CD1c-positive myeloid dendritic cell (primary cell): ENCODE data around the gene SERPINA12.

Experiments used
- DNase-seq: peaks from one replicate; pipeline ENCODE4 v3.0.0-alpha.2; 2016; ENCODE audit errors: extremely low spot score

The SERPINA12 gene

GRCh38 chr14:94509356-94509755 lies at the start of gene SERPINA12:
Gene SERPINA12, minus strand, starts transcription at chr14:94509469. Its CDS starts 11,072 bp downstream, at chr14:94498397.
- no peak for DNase-seq

DNA sequence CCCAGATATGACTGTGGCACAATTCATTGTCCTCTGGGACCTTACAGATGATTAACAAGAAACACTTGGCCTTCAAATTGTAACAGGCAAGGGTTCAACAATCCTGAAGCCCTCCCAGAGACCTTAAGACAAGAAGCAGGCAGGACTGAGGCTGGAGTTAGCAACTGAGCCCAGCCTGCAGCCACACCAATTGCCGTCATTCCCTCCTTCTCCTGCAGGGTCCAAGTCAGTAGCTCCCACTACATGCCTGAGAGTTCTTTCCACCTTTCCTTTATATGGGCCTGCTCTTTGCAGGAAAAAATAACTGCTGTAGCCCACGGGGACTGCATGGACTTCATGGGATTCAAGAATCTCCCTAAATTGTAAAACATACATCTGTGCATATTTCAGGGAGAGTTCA lies 49.6 kb upstream of the SERPINA12 start:
- DNase-seq = no peak

DNA sequence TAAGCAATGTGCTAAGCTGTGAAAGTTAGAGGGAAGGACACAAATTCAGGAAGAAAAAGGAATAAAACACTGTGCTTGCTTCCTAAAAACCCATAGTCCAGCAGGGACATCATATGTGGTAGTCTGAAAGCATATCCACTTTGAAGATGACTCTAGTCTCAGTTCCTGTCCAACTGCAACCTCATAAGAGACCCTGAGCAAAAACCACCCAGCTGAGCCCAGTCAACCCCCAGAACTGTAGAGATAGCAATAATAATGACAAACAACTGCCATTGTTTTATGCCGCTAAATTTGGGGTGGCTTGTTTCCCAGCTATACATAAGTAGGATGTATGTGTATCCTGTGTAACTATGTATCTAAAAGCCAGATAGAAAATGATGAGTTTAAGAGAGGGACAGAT lies 48.1 kb upstream of the SERPINA12 start:
- DNase-seq = no peak

- DNase-seq = no peak
These were observed 46.7 kb upstream of the SERPINA12 start for GRCh38 chr14:94555991-94556390.

- DNase-seq = no peak
These were observed 40.8 kb upstream of the SERPINA12 start for GRCh38 chr14:94550041-94550440.

- DNase-seq = peak; percentile 50
These were observed 40.0 kb upstream of the SERPINA12 start for GRCh38 chr14:94548999-94549985.

DNA sequence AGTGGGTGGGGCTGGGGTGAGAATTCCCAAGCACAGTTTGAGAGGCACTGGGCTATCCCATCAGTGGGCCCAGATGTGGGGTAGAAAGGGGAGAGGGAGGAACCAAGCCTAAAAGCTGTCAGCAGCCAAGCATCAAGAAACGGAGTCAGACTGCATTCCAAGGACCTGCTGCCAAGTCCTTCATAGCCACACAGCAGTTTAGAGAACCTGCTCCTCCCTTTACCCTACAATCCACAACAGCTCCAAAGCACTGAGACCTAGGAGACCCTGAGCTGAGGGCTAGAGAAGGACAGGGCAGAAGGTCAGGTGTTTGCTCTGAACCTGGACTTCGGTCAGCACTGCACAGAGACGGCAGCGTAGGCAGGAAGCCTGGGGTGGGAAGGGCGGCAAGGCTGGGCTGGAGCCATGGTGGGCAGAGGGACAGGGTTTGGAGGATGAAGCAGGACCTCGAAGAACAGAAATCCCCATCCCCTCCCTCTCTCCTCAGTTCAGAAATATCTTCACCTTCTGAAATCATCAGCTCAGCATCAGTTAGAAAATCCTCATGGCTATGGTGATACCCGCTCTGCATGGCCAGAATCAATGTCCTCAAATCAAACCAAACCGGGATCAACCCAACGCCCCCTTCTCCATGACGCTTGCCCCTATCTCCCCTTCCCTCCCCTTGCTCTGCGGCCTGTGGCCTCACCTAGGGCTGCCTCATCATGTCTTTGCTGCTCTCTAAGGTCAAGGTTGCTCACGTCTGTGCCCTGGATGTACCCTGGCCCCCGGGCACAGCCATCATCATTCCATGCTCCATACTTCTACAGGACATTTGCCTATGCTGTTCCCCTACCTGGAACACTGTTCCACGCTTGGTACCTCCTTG lies 39.1 kb upstream of the SERPINA12 start:
- no peak for DNase-seq

DNA sequence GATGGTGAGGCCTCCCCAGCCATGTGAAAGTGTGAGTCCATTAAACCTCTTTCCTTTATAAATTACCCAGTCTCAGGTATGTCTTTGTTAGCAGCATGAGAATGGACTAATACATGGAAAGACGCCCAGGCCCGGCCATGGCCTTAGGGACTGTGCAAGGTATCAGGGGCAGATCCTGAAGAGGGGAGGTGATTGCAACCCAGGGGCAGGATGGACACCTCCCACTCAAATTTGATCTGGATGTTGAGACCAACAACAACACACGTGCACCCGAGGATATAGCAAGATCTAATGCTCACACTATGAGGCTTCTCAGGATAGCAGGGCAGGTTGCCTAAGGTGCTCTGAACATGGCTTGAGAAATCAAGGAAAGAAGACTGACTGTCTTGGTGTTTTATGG lies 38.5 kb upstream of the SERPINA12 start:
- DNase-seq = no peak

DNA sequence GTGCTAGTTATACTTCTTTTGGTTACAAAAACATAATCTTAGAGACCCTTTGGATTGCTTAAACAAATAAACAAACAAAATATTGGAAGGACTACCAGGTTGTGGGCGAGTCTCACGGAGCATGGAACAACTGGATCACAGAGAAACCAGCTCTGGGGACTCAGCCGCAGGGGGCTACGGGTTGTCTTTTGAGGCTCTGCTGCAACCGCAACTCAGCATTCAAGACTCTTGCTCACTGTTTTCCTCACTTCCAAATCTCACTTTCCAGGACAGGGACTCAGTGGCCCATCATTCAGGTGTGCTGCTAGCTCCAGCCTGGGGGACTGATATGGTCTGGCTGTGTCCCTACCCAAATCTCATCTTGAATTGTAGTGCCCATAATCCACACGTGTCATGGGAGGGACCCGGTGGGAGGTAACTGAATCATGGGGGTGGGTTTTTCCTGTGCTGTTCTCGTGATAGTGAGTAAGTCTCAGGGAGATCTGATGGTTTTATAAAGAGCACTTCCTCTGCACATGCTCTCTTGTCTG lies 37.9 kb upstream of the SERPINA12 start:
- no peak for DNase-seq

GRCh38 chr14:94545131-94545841 lies 36.0 kb upstream of the SERPINA12 start:
- DNase-seq = no peak

DNA sequence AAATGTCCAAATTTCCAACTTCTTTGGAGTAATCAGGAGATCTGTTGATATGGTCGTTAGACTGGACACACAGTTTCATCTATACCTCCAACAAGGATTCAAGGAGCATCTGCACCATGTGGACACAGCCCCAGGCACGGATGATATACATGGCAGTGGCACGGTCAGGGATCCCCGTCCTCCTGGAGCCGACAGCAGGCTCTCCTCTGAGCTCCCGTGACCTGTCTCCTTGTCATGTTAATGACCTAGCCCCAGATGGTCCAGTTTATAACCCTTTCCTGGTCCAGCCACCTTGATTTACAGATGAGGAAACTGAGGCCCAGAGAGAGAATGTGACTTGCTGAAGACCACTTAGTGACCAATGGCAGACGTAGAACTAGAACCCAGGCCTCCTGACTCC lies 35.5 kb upstream of the SERPINA12 start:
- DNase-seq = no peak

GRCh38 chr14:94543449-94544124 lies 34.3 kb upstream of the SERPINA12 start:
- no peak for DNase-seq

DNA sequence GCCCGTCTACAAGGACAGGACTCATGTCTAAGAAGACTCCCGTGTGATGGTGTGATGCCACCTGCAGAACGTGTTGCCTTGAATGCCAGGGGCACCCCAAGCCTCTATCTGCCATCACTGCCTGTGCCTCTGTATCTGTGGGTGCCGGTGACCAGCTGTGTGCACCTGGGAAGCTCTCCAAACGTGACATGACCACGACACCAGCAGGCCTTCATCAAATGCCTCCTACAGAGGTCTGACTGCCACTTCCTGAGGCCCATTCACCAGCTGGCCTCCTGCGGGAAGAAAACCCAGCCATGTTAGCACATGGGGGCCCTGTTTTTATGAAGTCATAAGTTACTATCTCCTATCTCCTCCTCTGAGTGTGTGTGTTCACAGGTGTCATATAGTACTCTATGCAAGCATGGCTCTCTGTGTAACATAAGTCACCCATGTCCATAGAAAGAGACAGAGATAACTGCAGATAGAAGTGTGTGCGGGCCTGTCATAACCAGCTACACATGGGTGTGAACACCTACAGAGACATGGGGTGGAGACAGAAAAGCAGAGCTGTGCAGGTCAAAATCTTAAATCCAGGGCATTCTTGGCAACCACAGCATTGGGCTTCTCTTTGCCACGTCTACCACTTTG lies 33.7 kb upstream of the SERPINA12 start:
- DNase-seq = no peak

- no peak for DNase-seq
These were observed 33.0 kb upstream of the SERPINA12 start for GRCh38 chr14:94542111-94542810.

DNA sequence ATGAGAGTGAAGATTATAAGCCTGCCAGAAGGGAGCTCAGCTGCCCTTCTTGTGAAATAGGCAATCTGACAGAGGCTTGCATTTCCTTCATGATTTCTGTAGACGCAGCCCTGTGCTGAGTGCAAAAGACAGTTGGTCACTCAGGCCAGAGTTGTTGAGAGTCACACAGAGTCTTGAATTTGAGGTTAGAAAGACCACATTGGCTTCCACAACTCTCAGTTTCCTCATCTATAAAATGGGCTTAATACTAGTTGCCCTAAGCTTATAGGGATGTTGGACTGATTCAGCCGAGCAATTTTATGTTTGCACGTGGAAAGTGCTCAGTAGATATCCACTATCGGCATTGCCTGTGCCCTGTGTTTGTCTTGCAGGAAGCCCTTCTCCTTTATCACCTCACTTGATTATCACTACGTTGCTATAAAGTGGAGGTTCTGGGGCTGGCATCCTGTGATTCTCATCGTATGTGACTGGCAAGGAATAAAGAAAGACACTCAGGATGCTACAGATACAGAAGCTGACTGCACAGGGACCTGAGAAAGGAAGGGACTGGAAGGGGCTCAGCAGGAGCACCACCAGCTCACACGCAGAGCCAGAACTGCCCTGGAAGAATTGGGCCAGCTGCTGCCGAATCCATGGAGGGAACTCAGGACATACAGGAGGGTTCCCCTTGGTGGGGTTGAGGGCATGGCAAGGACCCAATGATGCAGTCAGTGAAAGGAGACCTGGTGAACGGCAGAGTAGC lies 32.1 kb upstream of the SERPINA12 start:
- DNase-seq = no peak

DNA sequence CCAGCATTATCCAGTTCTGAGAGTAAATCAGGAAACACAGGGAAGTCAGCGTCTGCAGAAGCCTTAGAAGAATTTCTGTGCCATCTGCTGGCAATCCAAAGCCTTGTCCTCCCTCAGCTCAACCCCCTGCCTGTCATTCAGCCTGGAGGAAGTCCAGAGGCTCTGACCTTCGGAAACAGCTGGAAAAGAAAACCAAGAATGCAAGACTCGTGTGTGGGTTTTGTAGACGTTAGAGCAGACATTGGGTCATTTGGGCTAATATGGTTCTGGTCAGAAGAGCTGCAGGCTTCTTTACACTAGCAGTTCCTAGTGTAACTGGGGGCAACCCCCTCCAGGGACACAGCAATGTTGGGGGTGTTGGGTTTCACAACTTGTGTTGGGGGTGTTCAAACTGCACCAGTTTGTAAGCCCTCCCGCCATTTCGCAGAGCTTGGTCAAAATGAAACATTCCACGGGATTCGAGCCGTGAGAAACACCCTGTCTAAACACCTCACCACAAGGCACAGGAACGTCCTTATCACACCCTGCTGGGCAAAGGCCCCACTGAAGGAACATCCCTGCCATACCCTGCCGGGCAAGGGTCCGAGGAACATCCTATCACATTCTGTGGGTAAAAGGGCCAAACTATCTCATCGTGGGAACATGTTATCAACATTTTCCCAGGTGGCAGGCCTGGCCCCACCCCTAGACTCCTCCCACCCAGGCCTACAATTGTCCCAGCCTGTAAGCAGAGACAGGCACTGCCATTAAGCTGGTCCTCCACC lies 30.9 kb upstream of the SERPINA12 start:
- no peak for DNase-seq

DNA sequence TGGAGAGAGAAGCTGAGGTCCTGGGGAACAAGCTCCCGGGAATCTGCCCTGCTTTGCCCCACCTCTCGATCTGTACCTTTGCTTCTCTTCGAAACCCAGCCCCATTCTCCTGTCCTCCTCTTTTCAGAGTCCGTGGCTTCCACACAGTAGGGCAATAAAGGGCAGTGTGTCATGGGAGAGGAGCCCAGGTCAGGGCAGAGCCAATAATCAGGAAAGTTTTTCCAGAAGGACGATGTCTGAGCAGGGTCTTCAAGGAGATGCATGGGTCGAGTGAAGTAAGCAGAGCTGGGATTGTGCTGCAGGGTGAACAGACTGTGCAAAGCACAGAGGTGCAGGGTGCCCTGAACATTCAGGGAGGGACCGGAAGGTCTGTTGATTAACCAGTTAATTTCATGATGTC lies 29.9 kb upstream of the SERPINA12 start:
- no peak for DNase-seq

DNA sequence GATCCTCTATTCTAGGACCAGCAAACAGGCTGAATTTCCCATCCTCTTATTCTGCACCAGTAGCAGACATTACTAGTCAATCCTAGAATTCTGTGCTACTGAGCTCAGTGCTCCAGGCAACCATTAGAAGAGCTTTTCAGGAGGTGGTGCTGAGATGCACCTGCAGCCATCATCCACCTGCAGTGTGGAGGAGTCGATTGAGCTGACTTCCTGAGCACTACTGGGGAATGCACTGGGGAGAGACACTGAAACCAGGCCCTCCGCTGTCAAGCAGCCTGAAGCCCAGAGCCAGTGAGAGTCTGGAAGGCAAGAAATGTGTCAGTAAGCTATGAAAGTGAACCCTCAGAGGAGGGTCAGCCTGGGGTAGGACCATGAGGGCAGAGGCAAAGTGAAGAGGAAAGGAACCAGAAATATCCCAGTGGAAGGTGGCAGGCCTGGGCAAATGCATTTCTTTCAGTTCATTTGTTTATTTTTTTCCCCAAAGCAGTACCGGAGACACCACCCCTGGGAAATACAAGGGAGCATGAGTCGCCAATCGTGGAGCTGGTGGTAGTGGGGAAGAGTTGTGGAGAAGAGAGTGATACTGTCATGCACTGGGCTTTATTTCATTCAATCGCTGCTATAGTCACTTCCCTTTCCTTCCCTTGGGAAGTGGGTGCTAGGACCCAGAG lies 28.9 kb upstream of the SERPINA12 start:
- no peak for DNase-seq
